BLaER1 (cell line): Measurements from ENCODE around the gene SEMA4D.

Experiments
- H3K27ac ChIP-seq: shearing (Covaris generic); formaldehyde crosslinking; 2 replicates; pipeline ENCODE4 v1.8.1; 2022
- H3K27me3 ChIP-seq: shearing (Covaris generic); formaldehyde crosslinking; 2 replicates; pipeline ENCODE4 v1.8.1; 2022
- H3K36me3 ChIP-seq: shearing (Covaris generic); formaldehyde crosslinking; 2 replicates; pipeline ENCODE4 v1.8.1; 2022
- H3K4me1 ChIP-seq: shearing (Covaris generic); formaldehyde crosslinking; 2 replicates; pipeline ENCODE4 v1.8.1; 2022
- H3K4me2 ChIP-seq: shearing (Covaris generic); formaldehyde crosslinking; 2 replicates; pipeline ENCODE4 v1.8.1; 2022
- H3K4me3 ChIP-seq: shearing (Covaris generic); formaldehyde crosslinking; 2 replicates; pipeline ENCODE4 v1.8.1; 2022
- H3K9ac ChIP-seq: shearing (Covaris generic); formaldehyde crosslinking; 2 replicates; pipeline ENCODE4 v1.8.1; 2022
- H3K9me3 ChIP-seq: shearing (Covaris generic); formaldehyde crosslinking; 2 replicates; pipeline ENCODE4 v1.8.1; 2022
- H4K20me1 ChIP-seq: shearing (Covaris generic); formaldehyde crosslinking; 2 replicates; pipeline ENCODE4 v1.8.1; 2022
- Cebpa-rat ChIP-seq: shearing (Covaris generic); IDR thresholded peaks from 2 replicates; pipeline ENCODE4 v1.8.1; 2022

The SEMA4D gene

DNA sequence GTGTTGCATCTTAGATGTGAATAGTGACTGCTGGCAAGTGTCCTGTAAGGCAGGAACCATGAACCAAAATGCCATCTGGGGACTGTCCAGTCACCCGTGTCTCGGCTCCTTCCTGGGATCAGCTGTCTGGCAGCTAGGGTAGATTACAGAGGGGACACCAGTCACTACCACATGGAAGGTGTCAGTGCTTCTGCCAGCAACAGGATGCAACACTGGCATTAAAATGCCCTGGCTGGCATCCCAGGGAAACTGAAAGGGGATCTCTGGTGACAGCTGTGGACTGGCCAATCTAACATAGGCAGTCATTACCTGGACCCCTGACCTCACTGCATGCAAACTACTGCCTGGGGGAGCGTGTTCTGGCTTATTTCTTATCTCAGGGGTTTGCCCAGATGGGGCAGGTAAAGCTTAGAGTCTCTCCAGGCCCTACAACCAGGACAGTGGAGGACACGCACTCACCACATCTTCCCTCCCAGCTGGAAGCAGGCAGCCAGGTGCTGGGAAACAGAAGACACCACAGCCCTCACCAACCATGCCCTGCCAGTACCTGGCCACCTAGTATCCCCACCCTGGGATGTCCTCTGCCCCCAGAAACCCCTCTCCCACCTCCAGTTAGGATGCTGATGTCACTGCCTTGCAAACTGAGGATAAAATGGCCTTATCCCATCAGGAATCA lies 83.8 kb downstream of the SEMA4D start:
- H3K4me2 ChIP-seq, result peak overlapping the region; percentile 1
- H3K36me3 ChIP-seq, result peaks cover 72% of the 10 kb centered on the region
- no peak overlapping the region for H3K27ac ChIP-seq
- H3K4me3 ChIP-seq, result no peak overlapping the region
- no peaks in the 10 kb centered on the region for H3K9me3 ChIP-seq
- peaks cover 96% of the 10 kb centered on the region for H4K20me1 ChIP-seq
- H3K9ac ChIP-seq, result no peak overlapping the region
- no peak for TF ChIP-seq Cebpa-rat
- no peaks in the 10 kb centered on the region for H3K27me3 ChIP-seq
- peaks cover 87% of the 10 kb centered on the region for H3K4me1 ChIP-seq

- peaks cover 87% of the 10 kb centered on the region for H3K4me1 ChIP-seq
- H3K9me3 ChIP-seq, result no peaks in the 10 kb centered on the region
- no peak overlapping the region for H3K27ac ChIP-seq
- peaks cover 73% of the 10 kb centered on the region for H3K36me3 ChIP-seq
- H3K4me2 ChIP-seq, result no peak overlapping the region
- H4K20me1 ChIP-seq, result peaks cover 97% of the 10 kb centered on the region
- H3K27me3 ChIP-seq, result no peaks in the 10 kb centered on the region
- no peak overlapping the region for H3K9ac ChIP-seq
- H3K4me3 ChIP-seq, result no peak overlapping the region
- no peak for TF ChIP-seq Cebpa-rat
Observed at GRCh38 chr9:89412951-89413350, 85.0 kb downstream of the SEMA4D start.

DNA sequence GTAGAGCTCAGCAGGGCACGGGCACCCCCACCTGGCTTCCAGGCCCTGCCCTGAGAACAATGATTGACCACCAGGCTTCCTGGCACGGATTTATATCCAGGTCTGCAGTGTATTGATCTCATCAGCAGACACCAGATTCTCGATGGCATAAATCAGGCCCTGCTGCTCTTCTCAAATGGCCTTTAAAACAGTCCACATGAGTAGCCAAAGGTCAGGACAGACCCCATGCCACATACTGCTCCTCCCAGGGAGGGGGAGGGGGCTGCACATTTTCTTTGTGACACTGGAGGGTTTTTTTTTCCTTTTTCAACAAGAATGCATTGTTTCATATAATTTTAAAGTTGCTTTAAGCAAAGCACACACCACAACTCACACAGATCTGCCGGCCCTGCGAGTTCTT lies 85.4 kb downstream of the SEMA4D start:
- Histone ChIP-seq H3K27me3 (no peaks in the 10 kb centered on the region), H4K20me1 (peaks cover 97% of the 10 kb centered on the region), H3K9ac (0 out of 2 replicates have a peak overlapping the region, but pooled peaks have one; percentile 2), H3K4me1 (peaks cover 87% of the 10 kb centered on the region), H3K4me3 (no peak overlapping the region), H3K27ac (no peak overlapping the region), H3K4me2 (0 out of 2 replicates have a peak overlapping the region, but pooled peaks have one; percentile 94), H3K9me3 (peaks cover 1% of the 10 kb centered on the region), H3K36me3 (peaks cover 74% of the 10 kb centered on the region)
- TF ChIP-seq Cebpa-rat, result no peak

GRCh38 chr9:89411759-89412158 lies 86.2 kb downstream of the SEMA4D start:
- Histone ChIP-seq H3K27me3 (no peaks in the 10 kb centered on the region), H3K4me1 (peaks cover 89% of the 10 kb centered on the region), H3K9ac (no peak overlapping the region), H4K20me1 (peaks cover 94% of the 10 kb centered on the region), H3K4me3 (no peak overlapping the region), H3K4me2 (peak overlapping the region; percentile 94), H3K36me3 (peaks cover 70% of the 10 kb centered on the region), H3K27ac (peak overlapping the region; percentile 51), H3K9me3 (peaks cover 6% of the 10 kb centered on the region)
- no peak for TF ChIP-seq Cebpa-rat

DNA sequence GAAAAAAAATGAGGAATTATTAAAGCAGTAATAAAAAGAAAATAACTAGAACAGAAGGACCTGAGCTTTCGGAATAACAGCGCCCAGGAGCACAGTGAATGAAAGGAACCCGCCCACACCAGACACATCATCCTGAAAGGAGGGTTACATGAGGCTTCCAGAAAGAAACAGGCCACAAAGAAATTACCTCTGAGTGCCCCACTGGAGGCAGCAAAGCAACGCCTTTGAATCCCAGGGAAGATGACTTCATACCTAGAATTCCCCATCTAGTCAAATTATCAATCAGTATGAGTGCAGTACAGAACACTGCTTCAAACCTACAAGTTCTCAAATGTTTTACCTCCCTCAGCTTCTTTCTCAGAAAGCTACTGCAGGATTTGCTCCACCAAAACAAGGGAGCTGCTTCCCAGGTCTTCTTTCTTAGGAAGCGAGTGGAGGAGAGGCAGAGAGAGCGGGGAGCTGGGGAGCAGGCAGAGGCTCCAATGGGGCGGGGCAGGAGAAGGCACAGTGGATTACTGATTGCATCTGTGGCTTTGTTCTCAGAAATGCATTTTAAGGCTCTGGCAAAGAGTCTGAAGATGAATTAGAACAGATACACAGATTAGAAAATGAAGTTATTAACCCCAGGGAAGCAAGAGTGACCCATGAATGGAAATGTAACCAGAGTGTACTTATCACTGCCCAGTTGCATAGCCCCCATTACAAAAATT lies 87.1 kb downstream of the SEMA4D start:
- peak overlapping the region; percentile 51 for H3K27ac ChIP-seq
- TF ChIP-seq Cebpa-rat, result no peak

DNA sequence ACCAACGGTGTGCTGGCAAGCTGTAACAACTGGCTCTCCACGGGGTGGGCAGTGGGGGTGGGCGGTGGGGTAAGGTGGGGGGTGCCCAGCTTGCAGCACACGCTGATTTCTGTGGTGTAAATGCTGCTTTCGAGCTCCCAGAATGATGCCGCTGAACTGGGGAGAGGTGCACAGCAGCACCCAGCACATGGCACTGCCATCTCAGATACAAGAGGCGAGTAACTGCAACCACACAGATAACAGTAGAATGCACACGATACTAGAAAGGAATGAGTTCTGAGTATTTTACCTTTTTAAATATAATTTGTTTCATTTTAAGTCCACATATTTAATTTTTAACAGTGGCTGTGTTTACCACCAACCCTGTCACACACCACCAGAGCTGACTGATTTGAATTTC lies 87.9 kb downstream of the SEMA4D start:
- Histone ChIP-seq H4K20me1 (peaks cover 94% of the 10 kb centered on the region), H3K27me3 (no peaks in the 10 kb centered on the region), H3K4me1 (peaks cover 100% of the 10 kb centered on the region), H3K4me3 (no peak overlapping the region), H3K4me2 (peak overlapping the region; percentile 94), H3K9ac (0 out of 2 replicates have a peak overlapping the region, but pooled peaks have one; percentile 28), H3K27ac (peak overlapping the region; percentile 51; the same call in 1 of the 2 replicates), H3K9me3 (peaks cover 6% of the 10 kb centered on the region), H3K36me3 (peaks cover 59% of the 10 kb centered on the region)
- TF ChIP-seq Cebpa-rat, result no peak

More for the DNA sequence above, 87.1 kb downstream of the SEMA4D start:
- H3K4me1 ChIP-seq, result peaks cover 99% of the 10 kb centered on the region
- H3K4me2 ChIP-seq, result peak overlapping the region; percentile 94
- H3K4me3 ChIP-seq, result no peak overlapping the region
- no peaks in the 10 kb centered on the region for H3K27me3 ChIP-seq
- peaks cover 61% of the 10 kb centered on the region for H3K36me3 ChIP-seq
- H3K9ac ChIP-seq, result peak overlapping the region; percentile 28; the same call in 1 of the 2 replicates
- H3K9me3 ChIP-seq, result peaks cover 6% of the 10 kb centered on the region
- peaks cover 94% of the 10 kb centered on the region for H4K20me1 ChIP-seq

DNA sequence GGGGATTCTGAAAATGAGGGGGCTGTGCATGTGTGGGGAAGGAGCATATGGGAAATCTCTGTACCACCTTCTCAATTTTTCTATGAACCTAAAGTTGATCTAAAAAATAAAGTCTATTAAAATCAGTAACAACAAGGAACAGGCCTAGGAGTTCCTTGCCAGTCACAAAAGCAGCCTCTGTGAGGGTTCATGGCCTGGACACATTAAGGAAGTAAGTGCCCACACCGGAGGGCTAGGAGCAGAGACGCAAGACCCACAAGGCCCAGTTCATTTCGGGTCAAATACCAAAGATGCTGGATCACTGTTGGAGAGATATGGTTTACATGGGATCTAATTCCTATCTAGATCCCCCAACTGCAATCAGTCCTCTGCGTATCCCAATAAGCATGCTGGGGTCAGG lies 88.4 kb downstream of the SEMA4D start:
- no peaks in the 10 kb centered on the region for H3K27me3 ChIP-seq
- peak overlapping the region; percentile 26; the same call in 1 of the 2 replicates for H3K4me3 ChIP-seq
- peaks cover 100% of the 10 kb centered on the region for H3K4me1 ChIP-seq
- H3K9ac ChIP-seq, result peak overlapping the region; percentile 67; the same call in 1 of the 2 replicates
- H4K20me1 ChIP-seq, result peaks cover 94% of the 10 kb centered on the region
- peak overlapping the region; percentile 94 for H3K4me2 ChIP-seq
- peak overlapping the region; percentile 90 for H3K27ac ChIP-seq
- peaks cover 6% of the 10 kb centered on the region for H3K9me3 ChIP-seq
- no peak for TF ChIP-seq Cebpa-rat
- peaks cover 54% of the 10 kb centered on the region for H3K36me3 ChIP-seq

DNA sequence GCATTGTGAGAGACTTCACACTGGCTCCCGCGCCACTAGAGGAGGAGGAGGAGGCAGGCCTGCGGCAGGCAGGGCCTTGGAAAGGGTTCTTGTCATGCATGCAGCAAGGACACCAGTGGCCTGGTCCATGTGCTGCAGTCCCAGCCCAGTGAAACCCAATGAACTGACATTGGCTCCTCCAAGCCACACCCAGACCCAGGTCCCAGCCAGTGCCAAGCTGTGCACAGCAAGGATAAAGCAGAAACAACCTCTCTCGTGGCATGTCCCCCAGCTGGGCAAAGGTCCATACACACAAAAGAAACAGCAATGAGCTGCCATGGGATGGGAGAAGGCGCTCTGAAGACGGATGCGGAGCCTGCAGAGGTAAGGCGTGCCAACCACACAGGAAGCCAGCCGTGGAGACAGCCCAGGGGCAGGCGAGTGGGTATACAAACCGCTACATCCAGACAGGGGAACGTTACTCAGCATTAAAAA lies 89.2 kb downstream of the SEMA4D start:
- peak overlapping the region; percentile 26; the same call in 1 of the 2 replicates for H3K4me3 ChIP-seq
- peak overlapping the region; percentile 94 for H3K4me2 ChIP-seq
- TF ChIP-seq Cebpa-rat, result no peak
- no peaks in the 10 kb centered on the region for H3K27me3 ChIP-seq
- peak overlapping the region; percentile 90 for H3K27ac ChIP-seq
- H3K36me3 ChIP-seq, result peaks cover 52% of the 10 kb centered on the region
- peaks cover 90% of the 10 kb centered on the region for H4K20me1 ChIP-seq
- H3K9me3 ChIP-seq, result peaks cover 6% of the 10 kb centered on the region
- H3K9ac ChIP-seq, result peak overlapping the region; percentile 67; the same call in 1 of the 2 replicates
- peaks cover 100% of the 10 kb centered on the region for H3K4me1 ChIP-seq

DNA sequence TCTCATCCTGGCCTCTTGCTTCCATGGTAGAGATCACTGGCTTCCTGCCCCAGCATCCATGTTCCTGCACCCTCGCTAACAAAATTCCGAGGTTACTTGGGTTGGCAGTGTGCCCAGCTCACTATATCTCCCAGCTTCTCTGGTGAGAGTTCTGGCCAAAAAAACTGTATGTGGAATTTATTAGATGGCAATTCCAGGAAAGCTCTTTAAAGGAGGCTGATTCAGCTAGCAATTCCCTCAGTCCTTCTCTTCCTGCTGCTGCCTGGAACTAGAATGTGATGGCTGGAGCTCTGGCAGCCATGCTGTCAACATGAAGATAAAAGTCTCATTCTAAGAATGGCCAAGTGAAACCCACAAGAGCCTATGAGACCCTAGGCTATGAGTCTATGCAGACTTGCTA lies 90.8 kb downstream of the SEMA4D start:
- TF ChIP-seq Cebpa-rat, result no peak
- Histone ChIP-seq H3K4me1 (peaks cover 98% of the 10 kb centered on the region), H3K9ac (peak overlapping the region; percentile 77; the same call in 1 of the 2 replicates), H4K20me1 (peaks cover 76% of the 10 kb centered on the region; the same call in 1 of the 2 replicates), H3K27me3 (no peaks in the 10 kb centered on the region), H3K36me3 (peaks cover 49% of the 10 kb centered on the region), H3K27ac (peak overlapping the region; percentile 90), H3K9me3 (peaks cover 6% of the 10 kb centered on the region), H3K4me2 (peak overlapping the region; percentile 94), H3K4me3 (no peak overlapping the region)

GRCh38 chr9:89405826-89406225 lies 92.1 kb downstream of the SEMA4D start:
- peaks cover 40% of the 10 kb centered on the region for H3K36me3 ChIP-seq
- TF ChIP-seq Cebpa-rat, result no peak
- peaks cover 98% of the 10 kb centered on the region for H3K4me1 ChIP-seq
- peak overlapping the region; percentile 77 for H3K9ac ChIP-seq
- H4K20me1 ChIP-seq, result peaks cover 70% of the 10 kb centered on the region
- H3K4me3 ChIP-seq, result peak overlapping the region; percentile 55
- peak overlapping the region; percentile 90 for H3K27ac ChIP-seq
- peak overlapping the region; percentile 94 for H3K4me2 ChIP-seq
- no peaks in the 10 kb centered on the region for H3K27me3 ChIP-seq
- H3K9me3 ChIP-seq, result peaks cover 6% of the 10 kb centered on the region
